Kidney (tissue), 14 donors: ENCODE results near the gene ANKRD11. TPM values are rescaled to one million over a fixed set of nuclear protein-coding genes. Genes with fewer than 3 reads are reported as not detected.
"Not testable (repeated sequence)": the region's sequence is repeated elsewhere in the genome, so short reads cannot be mapped to it uniquely, and the experiment has no call there.

Experiments
- DNase-seq, 5 donors: peaks; one replicate each; pipeline ENCODE4 v3.0.0-alpha.2; 2013 to 2020
- FAIRE-seq: peaks from 2 replicates; lab custom pipeline; 2012; peaks lifted over from hg19 to GRCh38; lab: Jason Lieb, UNC
- H3K27ac ChIP-seq, 2 donors: one replicate each; pipeline ENCODE4 v1.7.0; 2013; ENCODE audit warnings: low read depth in 2 of 2, low read length in 2 of 2, inconsistent platforms in 1 of 2
- H3K27me3 ChIP-seq: one replicate; pipeline ENCODE4 v1.7.1; 2013; ENCODE audit warnings: low read length, inconsistent platforms; ENCODE audit not compliant: control insufficient read depth, insufficient read depth
- H3K36me3 ChIP-seq, 3 donors: one replicate each; pipeline versions ENCODE4 v1.7.0 to v1.7.1; 2013; ENCODE audit warnings: low read length in 3 of 3, control low read depth in 1 of 3, inconsistent platforms in 1 of 3; ENCODE audit not compliant: insufficient read depth in 3 of 3, control insufficient read depth in 2 of 3
- H3K4me1 ChIP-seq, 3 donors: one replicate each; pipeline versions ENCODE4 v1.7.0 to v1.7.1; 2013; ENCODE audit warnings: low read length in 3 of 3, inconsistent platforms in 1 of 3, low read depth in 1 of 3; ENCODE audit not compliant: control insufficient read depth in 2 of 3, insufficient read depth in 2 of 3
- H3K4me3 ChIP-seq, 3 donors: one replicate each; pipeline versions ENCODE4 v1.7.0 to v1.8.1; 2013; ENCODE audit warnings: low read length in 3 of 3, control low read depth in 1 of 3, inconsistent platforms in 1 of 3
- H3K9ac ChIP-seq, 3 donors: one replicate each; pipeline versions ENCODE4 v1.7.0 to v1.7.1; 2013; ENCODE audit warnings: low read length in 3 of 3, control low read depth in 1 of 3, inconsistent platforms in 1 of 3
- H3K9me3 ChIP-seq, 3 donors: one replicate each; pipeline versions ENCODE4 v1.7.0 to v1.7.1; 2013; ENCODE audit warnings: low read length in 3 of 3, control low read depth in 1 of 3, inconsistent platforms in 1 of 3; ENCODE audit not compliant: control insufficient read depth in 2 of 3, insufficient read depth in 1 of 3
- intact Hi-C: fragments of 100-400 bp; cut with DNase I; formaldehyde crosslinking; loops from one replicate; pipeline ENCODE4 v1.11.1; 2022
- polyA plus RNA-seq: library from polyadenylated mRNA; stranded (reverse); fragments of 350-450 nt; fragmentation: Illumina TruSeq; extraction: RNeasy Lipid Tissue Mini Kit (QIAGEN cat#74804); gene quantifications from one replicate; pipeline ENCODE4 v1.2.3, GENCODE V29; 2014; ENCODE audit warnings: low read depth, low replicate concordance; ENCODE audit not compliant: insufficient read depth
- total RNA-seq: library from RNA; stranded (reverse); fragmentation: NEBNext Ultra II Directional; extraction: Animal tissue kit (Norgen Biotek cat#: 25700); gene quantifications from one replicate; pipeline ENCODE4 v1.2.1, GENCODE V29; 2021
- TF ChIP-seq, protein P1 (sequence below): IDR thresholded peaks from 3 replicates; pipeline ENCODE4 v1.5.1; 2012; ENCODE audit warnings: mild to moderate bottlenecking, moderate library complexity, borderline replicate concordance; ENCODE audit not compliant: insufficient read depth; ENCODE audit errors: extremely low read depth
- donor health status: control.
- donor health status: control.
- donor health status: control.
- donor health status: control.
- donor health status: control.
- donor health status: DM: yes; HTN: yes; CAD: no.
- donor health status: Normal renal cell carcinoma (clear cell type).

The ANKRD11 gene
- total and polyA plus RNA-seq, 2 donors from 2014 or later: 36.2 to 154 TPM

DNA sequence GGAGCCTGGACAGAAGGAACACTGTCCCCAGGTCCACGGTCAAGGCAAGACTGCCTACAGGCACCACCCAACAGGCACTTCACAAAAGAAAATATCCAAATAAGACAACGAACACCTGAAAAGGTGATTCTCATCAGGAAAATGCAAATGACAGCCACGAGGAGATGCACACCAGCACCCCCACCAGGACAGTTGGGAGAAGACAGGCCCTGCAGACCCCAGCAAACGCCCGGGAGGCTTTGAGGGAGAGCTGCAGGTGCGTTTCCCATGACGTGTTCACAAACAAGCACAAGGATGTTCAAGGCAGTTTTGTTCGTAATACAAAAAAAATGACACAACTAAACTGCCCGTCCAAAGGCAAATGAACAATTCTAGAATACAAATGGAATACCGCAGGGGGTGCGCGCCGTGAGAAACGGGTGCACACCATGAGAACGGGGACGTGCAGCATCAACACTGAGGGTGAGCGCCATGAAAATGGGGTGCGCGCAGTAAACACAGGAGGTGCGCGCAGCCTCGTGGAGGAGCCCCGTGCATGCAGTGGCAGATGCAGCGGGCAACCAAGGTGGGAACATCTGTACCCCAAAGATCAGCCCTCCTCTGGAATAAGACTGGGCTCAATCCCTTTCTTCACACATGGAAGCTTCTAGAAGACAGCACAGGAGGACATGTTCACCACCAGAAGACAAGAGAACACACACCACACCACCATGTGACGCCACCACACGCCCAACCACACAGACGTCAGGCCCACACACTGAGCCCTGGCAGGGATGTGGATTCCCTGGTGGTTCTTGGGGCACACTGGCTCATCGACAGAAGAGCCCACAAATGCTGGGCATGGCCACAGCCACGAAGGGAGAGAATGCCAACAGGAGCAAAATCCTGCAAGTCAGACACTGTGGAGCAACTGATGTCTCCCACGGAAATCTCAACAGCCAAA, 181.7 kb downstream of the ANKRD11 start:
- Histone ChIP-seq H3K9ac (no peak overlapping the region), H3K4me3 (no peak overlapping the region), H3K27ac (no peak overlapping the region), H3K36me3 (peaks cover 7 to 25% (median 15%) of the 10 kb centered on the region in 3 donors), H3K9me3 (no peaks in the 10 kb centered on the region), H3K27me3 (no peaks in the 10 kb centered on the region), H3K4me1 (peaks cover 0 to 5% (median 0%) of the 10 kb centered on the region in 3 donors)
- peak in 1 of 5 donors; percentile 51 for DNase-seq
- FAIRE-seq: no peak
- intact Hi-C loops: no loop called here
- TF ChIP-seq, protein P1, sequence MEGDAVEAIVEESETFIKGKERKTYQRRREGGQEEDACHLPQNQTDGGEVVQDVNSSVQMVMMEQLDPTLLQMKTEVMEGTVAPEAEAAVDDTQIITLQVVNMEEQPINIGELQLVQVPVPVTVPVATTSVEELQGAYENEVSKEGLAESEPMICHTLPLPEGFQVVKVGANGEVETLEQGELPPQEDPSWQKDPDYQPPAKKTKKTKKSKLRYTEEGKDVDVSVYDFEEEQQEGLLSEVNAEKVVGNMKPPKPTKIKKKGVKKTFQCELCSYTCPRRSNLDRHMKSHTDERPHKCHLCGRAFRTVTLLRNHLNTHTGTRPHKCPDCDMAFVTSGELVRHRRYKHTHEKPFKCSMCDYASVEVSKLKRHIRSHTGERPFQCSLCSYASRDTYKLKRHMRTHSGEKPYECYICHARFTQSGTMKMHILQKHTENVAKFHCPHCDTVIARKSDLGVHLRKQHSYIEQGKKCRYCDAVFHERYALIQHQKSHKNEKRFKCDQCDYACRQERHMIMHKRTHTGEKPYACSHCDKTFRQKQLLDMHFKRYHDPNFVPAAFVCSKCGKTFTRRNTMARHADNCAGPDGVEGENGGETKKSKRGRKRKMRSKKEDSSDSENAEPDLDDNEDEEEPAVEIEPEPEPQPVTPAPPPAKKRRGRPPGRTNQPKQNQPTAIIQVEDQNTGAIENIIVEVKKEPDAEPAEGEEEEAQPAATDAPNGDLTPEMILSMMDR: peak; percentile 14

DNA sequence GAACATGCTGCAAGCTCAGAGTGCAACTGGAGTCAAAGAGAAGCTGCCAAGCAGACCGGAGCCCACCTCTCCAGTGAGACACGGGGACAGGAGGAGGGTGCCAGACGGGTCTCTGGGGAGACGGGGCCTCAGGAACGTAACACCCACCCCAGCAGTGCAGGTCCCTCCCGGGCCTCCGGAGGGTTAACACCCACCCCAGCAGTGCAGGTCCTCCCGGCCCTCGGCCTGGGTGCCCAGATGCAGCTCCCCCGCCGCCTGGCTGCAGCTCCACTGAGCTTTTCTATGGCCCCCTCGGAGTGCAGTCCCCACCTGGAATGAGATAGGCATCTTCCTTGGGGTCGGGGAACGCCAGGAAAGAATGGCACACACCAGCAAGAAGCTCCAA, 182.9 kb downstream of the ANKRD11 start:
- intact Hi-C loops: no loop called here
- Histone ChIP-seq H3K4me1 (peaks cover 0 to 5% (median 0%) of the 10 kb centered on the region in 3 donors), H3K9me3 (no peaks in the 10 kb centered on the region), H3K9ac (no peak overlapping the region), H3K36me3 (peaks cover 8 to 26% (median 17%) of the 10 kb centered on the region in 3 donors), H3K4me3 (no peak overlapping the region), H3K27me3 (no peaks in the 10 kb centered on the region), H3K27ac (no peak overlapping the region)
- FAIRE-seq (no peak), DNase-seq (peak in 1 of 5 donors; percentile 67)
- TF ChIP-seq, protein P1: no peak

DNA sequence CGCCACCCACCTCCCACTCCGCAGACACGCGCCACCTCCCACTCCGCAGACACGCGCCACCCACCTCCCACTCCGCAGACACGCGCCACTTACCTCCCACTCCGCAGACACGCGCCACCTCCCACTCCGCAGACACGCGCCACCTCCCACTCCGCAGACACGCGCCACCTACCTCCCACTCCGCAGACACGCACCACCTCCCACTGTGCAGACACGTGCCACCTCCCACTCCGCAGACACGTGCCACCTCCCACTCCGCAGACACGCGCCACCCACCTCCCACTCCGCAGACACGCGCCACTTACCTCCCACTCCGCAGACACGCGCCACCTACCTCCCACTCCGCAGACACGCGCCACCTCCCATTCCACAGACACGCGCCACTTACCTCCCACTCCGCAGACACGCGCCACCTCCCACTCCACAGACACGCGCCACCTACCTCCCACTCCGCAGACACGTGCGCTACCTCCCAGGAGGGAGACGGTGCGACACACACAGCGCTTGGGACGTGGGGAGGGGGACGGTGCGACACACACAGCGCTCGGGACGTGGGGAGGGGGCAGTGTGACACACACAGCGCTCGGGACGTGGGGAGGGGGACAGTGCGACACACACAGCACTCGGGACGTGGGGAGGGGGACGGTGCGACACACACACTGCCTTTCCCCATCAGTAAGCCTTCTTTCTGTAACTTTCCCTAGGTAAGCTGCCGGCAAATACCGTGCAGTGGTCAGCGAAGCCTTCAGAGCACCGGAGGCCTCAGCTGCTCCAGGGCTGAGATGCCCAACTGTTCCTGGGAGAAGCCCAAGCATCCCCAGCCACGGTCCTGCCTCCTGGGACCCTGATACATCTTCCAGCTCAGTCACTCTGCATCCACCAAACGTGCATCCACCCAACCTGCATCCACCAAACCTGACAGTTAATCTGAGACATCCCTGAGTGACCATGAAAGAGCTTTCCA, 183.6 kb downstream of the ANKRD11 start:
- H3K4me1 ChIP-seq, H3K9me3 ChIP-seq, H3K27ac ChIP-seq, H3K27me3 ChIP-seq, H3K4me3 ChIP-seq, intact Hi-C loops, FAIRE-seq, H3K9ac ChIP-seq: not testable (repeated sequence)
- peak in 1 of 5 donors; percentile 64 for DNase-seq
- peaks cover 8 to 25% (median 17%) of the 10 kb centered on the region in 3 donors for H3K36me3 ChIP-seq
